ENCODE results near the gene PKLR.
"Not testable (repeated sequence)": the region's sequence is repeated elsewhere in the genome, so short reads cannot be mapped to it uniquely, and the experiment has no call there.

PKLR gene

GRCh38 chr1:155254228-155254713 is 47.0 kb downstream of the PKLR start:
- no peak for DNase-seq

GRCh38 chr1:155253797-155254196 is 47.4 kb downstream of the PKLR start:
- DNase-seq = no peak

GRCh38 chr1:155253208-155253607 is 48.0 kb downstream of the PKLR start:
- DNase-seq = no peak

- no peak for DNase-seq
Measured at GRCh38 chr1:155251566-155251965, 49.7 kb downstream of the PKLR start.

- DNase-seq = peak; percentile 80 to 96
Measured at GRCh38 chr1:155250633-155251449, 50.4 kb downstream of the PKLR start.

- DNase-seq = no peak
Measured at GRCh38 chr1:155250246-155250632, 51.0 kb downstream of the PKLR start.

GRCh38 chr1:155247667-155248553 is 53.3 kb downstream of the PKLR start:
- DNase-seq = no peak

- not testable (repeated sequence) for DNase-seq
Measured at GRCh38 chr1:155246796-155247195, 54.4 kb downstream of the PKLR start.

GRCh38 chr1:155245163-155245524 is 56.1 kb downstream of the PKLR start:
- no peak for DNase-seq

- DNase-seq = peak; percentile 78 to 98
Measured at GRCh38 chr1:155244368-155245162, 56.7 kb downstream of the PKLR start.

GRCh38 chr1:155242805-155243358 is 58.4 kb downstream of the PKLR start:
- no peak for DNase-seq

- peak in 1 of 2 donors; percentile 19 for DNase-seq
Measured at GRCh38 chr1:155241841-155242264, 59.4 kb downstream of the PKLR start.

- DNase-seq = peak; percentile 40 to 67
Measured at GRCh38 chr1:155241069-155241679, 60.1 kb downstream of the PKLR start.
